Suprapubic skin (tissue), 4 donors: ENCODE data around the gene CRELD1. TPM values are rescaled to one million over a fixed set of nuclear protein-coding genes. Genes with fewer than 3 reads are reported as not detected.

ENCODE experiments used
- DNase-seq, 2 donors: peaks; one replicate each; pipeline ENCODE4 v3.0.0-alpha.2; 2019; ENCODE audit warnings: low spot score in 2 of 2
- H3K27ac ChIP-seq: fragments of 200-600 bp; sonication (generic); one replicate; pipeline ENCODE4 v1.5.1; 2019
- H3K27me3 ChIP-seq: fragments of 200-600 bp; sonication (generic); one replicate; pipeline ENCODE4 v1.5.1; 2019
- H3K36me3 ChIP-seq: fragments of 200-600 bp; sonication (generic); one replicate; pipeline ENCODE4 v1.5.1; 2019
- H3K4me1 ChIP-seq: fragments of 200-600 bp; sonication (generic); one replicate; pipeline ENCODE4 v1.5.1; 2019
- H3K4me3 ChIP-seq: fragments of 200-600 bp; sonication (generic); one replicate; pipeline ENCODE4 v1.5.1; 2019; ENCODE audit warnings: mild to moderate bottlenecking
- H3K9me3 ChIP-seq: fragments of 200-600 bp; sonication (generic); one replicate; pipeline ENCODE4 v1.5.1; 2019
- CTCF ChIP-seq, 2 donors: fragments of 200-600 bp in 1 of 2; fragments of 450-650 bp in 1 of 2; sonication (generic) in 1 of 2; IDR thresholded peaks; one replicate each; pipeline ENCODE4 v1.5.1; 2016 to 2019; ENCODE audit warnings: antibody characterized with exemption in 2 of 2, mild to moderate bottlenecking in 1 of 2, moderate library complexity in 1 of 2
- EP300 ChIP-seq: sonication (generic); formaldehyde crosslinking; IDR thresholded peaks from one replicate; pipeline ENCODE4 v1.6.1; 2017; ENCODE audit warnings: antibody characterized with exemption
- POLR2A ChIP-seq, 2 donors: fragments of 450-650 bp; IDR thresholded peaks; one replicate each; pipeline ENCODE4 v1.6.1; 2017; ENCODE audit warnings: antibody characterized with exemption in 2 of 2, mild to moderate bottlenecking in 2 of 2, moderate library complexity in 2 of 2
- POLR2AphosphoS5 ChIP-seq, 3 donors: sonication (generic); formaldehyde crosslinking; IDR thresholded peaks; one replicate each; pipeline ENCODE4 v1.6.1; 2017; ENCODE audit warnings: antibody characterized with exemption in 3 of 3
- WGBS: methylation state at CpG from one replicate; pipeline ENCODE4 v1.1.5; 2018; 5-methylcytosine and 5-hydroxymethylcytosine counted together
- total RNA-seq, 4 donors: library from RNA; depleted of rRNA; stranded (reverse); fragments of >200 nt; gene quantifications; one replicate each; pipeline ENCODE4 v1.1.0, GENCODE V29; 2016

Gene CRELD1
- total RNA-seq, 4 donors from 2014 or later, result 18.9 to 46.7 (median 26.0) TPM

- TF ChIP-seq POLR2A (IDR thresholded peaks at IDR 0.05) (no peak), CTCF (IDR thresholded peaks at IDR 0.05) (no peak)
- WGBS, result 73% methylated on average over 8 of the region's 8 CpGs
- DNase-seq, result no peak
- Histone ChIP-seq H3K36me3 (peaks cover 29% of the 10 kb centered on the region), H3K4me1 (peaks cover 56% of the 10 kb centered on the region), H3K27me3 (no peaks in the 10 kb centered on the region), H3K9me3 (no peaks in the 10 kb centered on the region), H3K27ac (peak overlapping the region; percentile 81), H3K4me3 (no peak overlapping the region)
These were observed 45.2 kb downstream of the CRELD1 start for GRCh38 chr3:9978710-9979305.

- 100% methylated on average over 2 of the region's 2 CpGs for WGBS
- H3K4me1 ChIP-seq, result peaks cover 70% of the 10 kb centered on the region
- DNase-seq, result no peak
- no peaks in the 10 kb centered on the region for H3K27me3 ChIP-seq
- no peaks in the 10 kb centered on the region for H3K9me3 ChIP-seq
- TF ChIP-seq CTCF (IDR thresholded peaks at IDR 0.05) (no peak), POLR2A (IDR thresholded peaks at IDR 0.05) (no peak), EP300 (no peak), POLR2AphosphoS5 (IDR thresholded peaks at IDR 0.05) (no peak)
- peaks cover 17% of the 10 kb centered on the region for H3K36me3 ChIP-seq
- no peak overlapping the region for H3K4me3 ChIP-seq
- no peak overlapping the region for H3K27ac ChIP-seq
These were observed 46.6 kb downstream of the CRELD1 start for GRCh38 chr3:9980251-9980650.

DNA sequence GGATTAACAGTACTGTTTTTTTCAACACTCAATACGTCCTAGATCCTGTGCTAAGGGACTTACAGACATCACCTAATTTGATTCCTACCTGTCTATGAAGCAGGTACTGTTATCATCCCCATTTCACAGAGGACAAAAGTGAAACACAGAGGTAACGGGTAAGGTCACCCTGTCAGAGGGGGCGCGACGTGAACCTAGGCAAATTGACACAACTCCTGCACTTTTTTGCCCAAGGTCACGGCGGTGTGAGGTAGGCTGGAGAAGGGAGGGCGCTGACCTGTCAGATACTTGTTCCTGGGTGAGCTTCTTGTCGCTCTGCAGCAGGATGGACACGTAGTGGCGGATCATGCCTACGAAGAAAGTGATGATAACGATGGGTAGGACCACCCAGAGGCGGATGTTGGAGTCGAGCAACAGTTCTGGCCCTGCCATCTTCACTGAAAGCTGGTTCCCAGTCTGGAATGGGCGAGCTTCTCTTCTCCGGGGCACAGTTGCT lies 52.6 kb downstream of the CRELD1 start:
- Histone ChIP-seq H3K9me3 (no peaks in the 10 kb centered on the region), H3K4me3 (peak overlapping the region; percentile 86), H3K27ac (peak overlapping the region; percentile 81), H3K36me3 (peaks cover 4% of the 10 kb centered on the region), H3K4me1 (peaks cover 50% of the 10 kb centered on the region), H3K27me3 (no peaks in the 10 kb centered on the region)
- TF ChIP-seq POLR2AphosphoS5 (IDR thresholded peaks at IDR 0.05) (no peak), CTCF (IDR thresholded peaks at IDR 0.05) (no peak), EP300 (no peak), POLR2A (IDR thresholded peaks at IDR 0.05) (no peak)
- DNase-seq, result no peak
- under 1% methylated on average over 10 of the region's 17 CpGs for WGBS

- TF ChIP-seq CTCF (IDR thresholded peaks at IDR 0.05), result no peak
- no peak for TF ChIP-seq POLR2A (IDR thresholded peaks at IDR 0.05)
- TF ChIP-seq EP300, result no peak
- TF ChIP-seq POLR2AphosphoS5 (IDR thresholded peaks at IDR 0.05), result no peak
- Histone ChIP-seq H3K9me3 (no peaks in the 10 kb centered on the region), H3K27me3 (no peaks in the 10 kb centered on the region), H3K36me3 (peaks cover 4% of the 10 kb centered on the region), H3K27ac (peak overlapping the region; percentile 18), H3K4me3 (no peak overlapping the region), H3K4me1 (no peaks in the 10 kb centered on the region)
- no peak for DNase-seq
- 84% methylated on average over 10 of the region's 10 CpGs for WGBS
These were observed 60.6 kb downstream of the CRELD1 start for GRCh38 chr3:9994086-9994844.

Other genes with a start within 250 kb of the CRELD1 start
- 1 to 10 TPM in 2 of 4 donors, under 1 TPM in 2; 0.49 to 3.4 (median 2.1) TPM for gene CPNE9, start 230.0 kb upstream of the CRELD1 start, total RNA-seq
- 10 to 100 TPM; 24.6 to 35.6 (median 29.4) TPM for gene BRPF1, start 202.1 kb upstream of the CRELD1 start, total RNA-seq
- gene OGG1, start 183.9 kb upstream of the CRELD1 start, total RNA-seq, result 10 to 100 TPM; 15.7 to 29.6 (median 25.5) TPM
- gene CAMK1, start 163.9 kb upstream of the CRELD1 start, total RNA-seq, result 10 to 100 TPM in 1 of 4 donors, 1 to 10 TPM in 3; 3.3 to 13.0 (median 5.2) TPM
- gene TADA3, start 141.4 kb upstream of the CRELD1 start, total RNA-seq, result 10 to 100 TPM; 27.6 to 45.0 (median 38.8) TPM
- gene ARPC4, start 140.8 kb upstream of the CRELD1 start, total RNA-seq, result 100 to 1,000 TPM; 107 to 132 (median 124) TPM
- 100 to 1,000 TPM in 2 of 4 donors, 10 to 100 TPM in 2; 42.4 to 286 (median 83.3) TPM for gene TTLL3, start 123.6 kb upstream of the CRELD1 start, total RNA-seq
- 10 to 100 TPM; 34.8 to 46.5 (median 42.1) TPM for gene RPUSD3, start 89.8 kb upstream of the CRELD1 start, total RNA-seq
- 10 to 100 TPM; 12.5 to 34.7 (median 26.1) TPM for gene CIDEC, start 53.6 kb upstream of the CRELD1 start, total RNA-seq
- 10 to 100 TPM; 29.5 to 71.3 (median 49.8) TPM for gene JAGN1, start 43.2 kb upstream of the CRELD1 start, total RNA-seq
- gene IL17RE, start 31.0 kb upstream of the CRELD1 start, total RNA-seq, result 100 to 1,000 TPM in 1 of 4 donors, 10 to 100 TPM in 3; 49.2 to 116 (median 77.8) TPM
- gene IL17RC, start 16.7 kb upstream of the CRELD1 start, total RNA-seq, result 100 to 1,000 TPM in 3 of 4 donors, 10 to 100 TPM in 1; 92.5 to 185 (median 137) TPM
- gene PRRT3, start 18.6 kb downstream of the CRELD1 start, total RNA-seq, result 1 to 10 TPM; 2.5 to 6.1 (median 3.0) TPM
- 10 to 100 TPM; 41.8 to 82.1 (median 77.5) TPM for gene EMC3, start 53.0 kb downstream of the CRELD1 start, total RNA-seq
- gene FANCD2, start 92.6 kb downstream of the CRELD1 start, total RNA-seq, result 10 to 100 TPM in 2 of 4 donors, 1 to 10 TPM in 2; 4.9 to 23.2 (median 10.5) TPM
- gene FANCD2OS, start 174.4 kb downstream of the CRELD1 start, total RNA-seq, result not detected
- 100 to 1,000 TPM in 1 of 4 donors, 10 to 100 TPM in 3; 51.7 to 101 (median 83.9) TPM for gene BRK1, start 181.8 kb downstream of the CRELD1 start, total RNA-seq
- 10 to 100 TPM; 36.4 to 49.1 (median 42.8) TPM for gene VHL, start 207.9 kb downstream of the CRELD1 start, total RNA-seq
- gene IRAK2, start 231.1 kb downstream of the CRELD1 start, total RNA-seq, result 10 to 100 TPM in 1 of 4 donors, 1 to 10 TPM in 3; 3.6 to 13.6 (median 7.4) TPM